ENCODE results near the gene LRMDA. TPM values are rescaled to one million over a fixed set of nuclear protein-coding genes. Genes with fewer than 3 reads are reported as not detected.
A peak's percentile ranks its signal among the peaks of the same experiment; 100 is the strongest.

Gene LRMDA
- total RNA-seq, 2 donors from 2014 or later: not detected

DNA sequence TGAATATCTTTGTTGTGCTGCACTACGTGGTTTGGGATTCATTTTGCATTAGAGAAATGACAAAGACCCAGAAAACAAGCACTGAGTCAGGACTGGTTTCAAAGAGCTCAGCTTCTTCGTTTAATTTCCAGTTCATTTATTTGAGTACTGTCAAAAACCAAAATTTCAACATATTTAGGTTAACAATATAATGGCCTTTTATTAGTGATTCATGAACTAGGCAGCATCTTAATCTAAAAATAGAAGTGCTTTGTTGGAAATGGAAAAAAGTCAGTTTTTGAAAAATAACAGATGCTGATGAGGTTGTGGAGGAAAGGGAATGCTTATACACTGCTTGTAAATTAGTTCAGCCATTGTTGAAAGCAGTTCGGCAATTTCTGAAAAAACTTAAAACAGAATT lies 856.4 kb downstream of the LRMDA start:
- DNase-seq (ENCODE audit: low spot score in 2 of 2): no peak
- Mint-ChIP-seq H3K9me3 (peaks cover 13 to 15% of the 10 kb centered on the region in 2 donors), H3K36me3 (peaks cover 0 to 8% of the 10 kb centered on the region in 2 donors), H3K27ac (no peak overlapping the region)
- no peak for ATAC-seq

DNA sequence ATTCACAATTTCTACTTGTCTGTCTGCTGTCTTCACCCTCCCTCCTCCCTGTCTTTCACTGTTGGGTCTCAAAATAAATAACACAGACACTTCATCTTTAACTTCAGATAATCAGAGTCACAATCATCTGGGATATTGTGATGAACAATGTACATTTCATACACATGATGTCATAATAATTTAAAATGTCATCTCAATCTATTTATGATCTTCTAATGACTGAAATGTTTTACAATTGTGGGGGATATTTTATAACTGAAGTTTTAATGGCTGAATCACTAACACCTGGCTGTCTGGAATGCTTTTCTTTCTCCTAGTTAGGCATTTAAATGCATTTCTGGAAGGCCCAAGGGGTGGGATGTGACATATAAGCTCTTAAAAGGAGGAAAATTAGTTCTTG lies 859.8 kb downstream of the LRMDA start:
- H3K36me3 Mint-ChIP-seq: no peaks in the 10 kb centered on the region

GRCh38 chr10:76291885-76292284 lies 860.5 kb downstream of the LRMDA start:
- Mint-ChIP-seq H3K27ac (no peak overlapping the region), H3K9me3 (peaks cover 0 to 4% of the 10 kb centered on the region in 2 donors), H3K36me3 (no peaks in the 10 kb centered on the region)
- ATAC-seq (no peak), DNase-seq (ENCODE audit: low spot score in 2 of 2) (no peak)

More for the DNA sequence above, 859.8 kb downstream of the LRMDA start:
- ATAC-seq (no peak), DNase-seq (ENCODE audit: low spot score in 2 of 2) (no peak)
- H3K27ac Mint-ChIP-seq: no peak overlapping the region
- H3K9me3 Mint-ChIP-seq: peaks cover 0 to 4% of the 10 kb centered on the region in 2 donors

DNA sequence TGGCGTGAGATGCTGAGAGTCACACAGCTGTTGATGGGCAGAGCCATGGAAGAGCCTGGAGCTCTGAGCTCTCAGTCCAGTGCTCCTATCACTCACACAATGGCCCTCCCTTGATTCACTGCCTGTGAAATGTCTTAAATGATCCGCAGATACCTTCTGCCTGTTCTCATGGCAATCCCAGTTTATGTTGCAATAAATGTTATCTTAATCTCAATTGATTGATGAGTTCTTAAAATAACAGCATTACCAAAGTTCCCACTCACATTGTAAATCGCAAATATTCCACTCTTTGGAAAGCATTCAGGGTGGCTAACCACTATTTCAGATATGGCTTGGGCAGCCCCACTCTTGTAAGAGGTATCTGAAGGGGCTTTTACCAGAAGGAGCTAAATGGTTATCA lies 865.5 kb downstream of the LRMDA start:
- H3K27ac Mint-ChIP-seq: no peak overlapping the region
- DNase-seq (ENCODE audit: low spot score in 2 of 2) (no peak), ATAC-seq (no peak)
- no peaks in the 10 kb centered on the region for H3K36me3 Mint-ChIP-seq
- H3K9me3 Mint-ChIP-seq: no peaks in the 10 kb centered on the region

- no peak for ATAC-seq
- H3K36me3 Mint-ChIP-seq: no peaks in the 10 kb centered on the region
- DNase-seq (ENCODE audit: low spot score in 2 of 2): no peak
- H3K27ac Mint-ChIP-seq: no peak overlapping the region
- H3K9me3 Mint-ChIP-seq: no peaks in the 10 kb centered on the region
Measured at GRCh38 chr10:76297358-76297757, 865.9 kb downstream of the LRMDA start.

GRCh38 chr10:76297780-76298281 lies 866.4 kb downstream of the LRMDA start:
- ATAC-seq: no peak
- Mint-ChIP-seq H3K27ac (no peak overlapping the region), H3K9me3 (no peaks in the 10 kb centered on the region), H3K36me3 (no peaks in the 10 kb centered on the region)
- no peak for DNase-seq (ENCODE audit: low spot score in 2 of 2)

- no peak overlapping the region for H3K27ac Mint-ChIP-seq
- H3K9me3 Mint-ChIP-seq: no peaks in the 10 kb centered on the region
- ATAC-seq: no peak
- peaks cover 0 to 1% of the 10 kb centered on the region in 2 donors for H3K36me3 Mint-ChIP-seq
- no peak for DNase-seq (ENCODE audit: low spot score in 2 of 2)
Measured at GRCh38 chr10:76298329-76298728, 866.9 kb downstream of the LRMDA start.

DNA sequence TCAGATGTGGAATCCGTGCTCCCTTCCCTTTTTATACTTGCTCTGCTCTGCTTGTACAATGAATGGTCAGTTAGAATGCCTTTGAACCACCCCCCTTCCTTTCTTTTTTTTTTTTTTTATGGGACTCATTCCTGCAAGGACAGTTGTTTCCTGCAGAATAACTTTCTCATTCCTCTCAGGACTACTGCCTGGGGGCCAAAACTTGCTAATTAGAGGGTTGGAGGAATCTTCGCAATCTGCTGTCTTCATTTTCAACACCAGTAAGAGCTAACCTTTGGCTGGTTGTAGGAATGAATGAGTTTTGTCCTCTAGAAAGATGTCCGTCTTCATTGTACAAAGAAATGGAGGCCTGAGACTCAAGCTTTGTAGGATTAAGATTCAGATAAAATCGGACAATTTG lies 868.1 kb downstream of the LRMDA start:
- no peaks in the 10 kb centered on the region for H3K9me3 Mint-ChIP-seq
- ATAC-seq (no peak), DNase-seq (ENCODE audit: low spot score in 2 of 2) (no peak)
- no peak overlapping the region for H3K27ac Mint-ChIP-seq
- peaks cover 0 to 9% of the 10 kb centered on the region in 2 donors for H3K36me3 Mint-ChIP-seq

DNA sequence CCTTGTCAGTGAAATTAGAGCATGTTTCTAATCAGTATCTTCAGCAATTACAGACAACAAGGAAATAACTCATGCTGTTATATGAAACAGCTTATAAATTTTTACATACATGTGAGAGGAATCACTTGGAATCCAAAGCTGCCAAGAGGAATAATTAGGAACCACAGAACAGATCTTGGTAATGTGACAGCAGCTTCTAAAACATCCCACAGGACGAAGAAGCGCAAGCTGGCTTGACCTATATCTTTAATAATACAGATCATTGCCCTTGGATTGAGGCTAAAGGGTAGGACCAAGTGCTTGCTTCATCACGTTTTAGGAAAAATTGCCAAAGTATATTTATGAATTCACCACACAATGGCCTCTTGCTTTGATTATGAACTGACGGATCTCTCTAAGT lies 869.8 kb downstream of the LRMDA start:
- Mint-ChIP-seq H3K36me3 (peaks cover 0 to 9% of the 10 kb centered on the region in 2 donors), H3K27ac (no peak overlapping the region), H3K9me3 (no peaks in the 10 kb centered on the region)
- no peak for ATAC-seq
- DNase-seq (ENCODE audit: low spot score in 2 of 2): no peak

DNA sequence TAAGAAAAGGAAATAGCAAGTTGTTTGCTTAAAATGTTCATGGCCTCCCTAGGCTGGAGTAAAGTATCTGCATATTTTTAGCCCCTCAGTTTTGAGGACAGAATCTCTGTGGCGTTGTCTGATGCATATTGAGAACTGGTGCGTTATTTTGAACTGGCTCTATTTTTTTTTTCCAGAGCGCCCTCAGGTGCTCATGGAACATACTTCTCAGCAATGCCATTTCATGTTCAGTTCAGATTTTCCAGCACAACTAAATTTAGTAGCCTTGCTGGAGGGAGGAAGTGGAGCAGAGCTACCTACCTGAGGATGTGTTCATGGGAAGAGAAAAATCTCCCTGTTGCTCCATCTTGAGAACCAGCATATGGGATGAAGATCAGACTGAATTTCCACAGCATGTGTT lies 870.5 kb downstream of the LRMDA start:
- no peak for ATAC-seq
- no peaks in the 10 kb centered on the region for H3K9me3 Mint-ChIP-seq
- peaks cover 0 to 9% of the 10 kb centered on the region in 2 donors for H3K36me3 Mint-ChIP-seq
- H3K27ac Mint-ChIP-seq: no peak overlapping the region
- no peak for DNase-seq (ENCODE audit: low spot score in 2 of 2)

- H3K9me3 Mint-ChIP-seq: no peaks in the 10 kb centered on the region
- H3K36me3 Mint-ChIP-seq: peaks cover 0 to 9% of the 10 kb centered on the region in 2 donors
- DNase-seq (ENCODE audit: low spot score in 2 of 2): no peak
- no peak overlapping the region for H3K27ac Mint-ChIP-seq
- ATAC-seq: no peak
Measured at GRCh38 chr10:76302481-76302880, 871.1 kb downstream of the LRMDA start.

DNA sequence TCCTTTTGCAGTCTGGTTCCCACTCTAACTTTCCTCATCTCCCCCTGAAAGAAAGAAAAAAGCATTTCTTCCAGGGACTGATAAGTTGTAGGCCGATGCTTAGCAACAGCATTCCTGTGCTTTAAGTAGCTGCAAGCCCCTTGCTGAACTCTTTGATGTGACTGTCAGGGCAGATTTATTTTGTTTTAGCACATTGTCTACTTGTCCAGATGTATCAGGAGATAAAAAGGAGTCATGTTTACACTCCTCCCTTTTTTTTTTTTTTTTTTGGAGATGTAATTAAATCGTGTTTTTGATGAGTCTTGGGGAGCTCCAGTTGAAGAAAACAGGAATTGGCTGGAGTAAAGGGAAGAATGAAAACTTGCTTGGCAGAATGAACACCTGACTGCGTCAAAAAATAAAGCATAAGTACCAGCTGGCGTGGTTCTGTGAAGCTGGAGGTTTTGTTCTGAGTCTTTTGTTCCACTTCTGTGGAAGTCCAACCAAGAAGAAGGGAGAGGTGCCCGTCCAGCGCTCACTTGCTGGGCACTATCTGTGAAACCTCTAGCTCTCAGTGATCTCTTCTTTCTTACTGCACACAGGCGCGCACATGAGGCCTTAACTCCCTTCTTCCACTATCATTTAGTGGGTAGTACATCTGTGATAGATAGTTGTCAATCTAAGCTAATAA lies 871.7 kb downstream of the LRMDA start:
- ATAC-seq (no peak), DNase-seq (ENCODE audit: low spot score in 2 of 2) (no peak)
- H3K27ac Mint-ChIP-seq: no peak overlapping the region
- peaks cover 0 to 9% of the 10 kb centered on the region in 2 donors for H3K36me3 Mint-ChIP-seq
- no peaks in the 10 kb centered on the region for H3K9me3 Mint-ChIP-seq

- H3K36me3 Mint-ChIP-seq: peaks cover 0 to 9% of the 10 kb centered on the region in 2 donors
- DNase-seq (ENCODE audit: low spot score in 2 of 2): peak in 1 of 2 donors; percentile 28
- no peaks in the 10 kb centered on the region for H3K9me3 Mint-ChIP-seq
- no peak overlapping the region for H3K27ac Mint-ChIP-seq
- ATAC-seq: peak in 1 of 2 donors; percentile 78
Measured at GRCh38 chr10:76303682-76304316, 872.4 kb downstream of the LRMDA start.

DNA sequence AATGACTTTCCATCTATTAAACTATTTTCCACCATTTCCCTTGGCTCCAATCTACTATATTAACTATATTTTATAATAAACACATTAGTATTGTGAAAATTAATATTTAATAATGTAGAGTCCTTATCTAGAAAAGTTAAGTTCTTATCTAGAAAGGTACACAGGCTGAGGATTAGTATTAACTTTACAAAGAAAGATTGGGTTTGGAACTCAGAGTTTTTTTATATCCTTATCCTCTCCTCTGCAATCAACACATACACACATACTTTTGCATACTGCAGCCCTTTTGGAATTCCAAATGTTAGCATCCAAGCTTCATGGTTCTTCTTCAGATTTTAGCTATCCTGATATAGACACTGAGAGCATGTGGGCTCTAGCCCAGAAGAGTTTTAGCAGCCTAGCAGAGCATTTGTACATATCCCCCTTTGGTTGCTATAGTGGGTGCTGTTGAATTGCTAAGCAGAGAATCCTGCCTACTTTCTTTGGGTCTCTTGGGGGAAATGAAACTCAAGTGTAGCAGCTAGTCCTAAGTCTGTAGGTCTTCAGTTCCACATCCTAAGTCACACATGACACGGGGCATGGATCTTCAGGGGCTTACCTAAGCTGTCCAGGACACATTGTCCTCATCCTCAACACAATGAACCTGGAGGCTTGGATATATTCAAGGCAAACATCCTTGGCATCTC lies 874.6 kb downstream of the LRMDA start:
- peaks cover 0 to 9% of the 10 kb centered on the region in 2 donors for H3K36me3 Mint-ChIP-seq
- no peak for ATAC-seq
- H3K27ac Mint-ChIP-seq: no peak overlapping the region
- H3K9me3 Mint-ChIP-seq: no peaks in the 10 kb centered on the region
- DNase-seq (ENCODE audit: low spot score in 2 of 2): no peak

DNA sequence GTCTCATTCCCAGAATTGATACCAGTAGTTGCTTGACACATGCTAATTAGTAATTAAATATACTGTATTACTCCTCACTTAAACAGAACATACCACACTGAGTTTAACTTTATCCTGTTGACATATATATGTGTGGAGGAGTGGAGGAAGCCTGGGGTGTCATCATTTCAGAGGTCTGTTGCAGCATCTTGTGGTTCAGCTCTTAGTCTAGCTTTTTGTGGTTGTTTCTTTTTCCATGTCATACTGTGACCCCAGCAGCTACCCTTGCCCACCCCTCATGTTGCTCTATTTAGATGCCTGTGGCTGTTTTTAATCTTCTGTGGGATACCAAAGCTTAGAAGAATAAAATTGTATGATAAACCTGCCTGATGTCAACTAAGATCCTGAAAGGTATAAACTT lies 875.4 kb downstream of the LRMDA start:
- Mint-ChIP-seq H3K9me3 (no peaks in the 10 kb centered on the region), H3K36me3 (peaks cover 0 to 9% of the 10 kb centered on the region in 2 donors), H3K27ac (no peak overlapping the region)
- ATAC-seq: peak in 1 of 2 donors; percentile 35
- no peak for DNase-seq (ENCODE audit: low spot score in 2 of 2)

- DNase-seq (ENCODE audit: low spot score in 2 of 2) (no peak), ATAC-seq (no peak)
- H3K9me3 Mint-ChIP-seq: no peaks in the 10 kb centered on the region
- peaks cover 0 to under 1% of the 10 kb centered on the region in 2 donors for H3K36me3 Mint-ChIP-seq
- H3K27ac Mint-ChIP-seq: no peak overlapping the region
Measured at GRCh38 chr10:76309070-76309469, 877.6 kb downstream of the LRMDA start.
